Stomach (tissue), 9 donors: ENCODE measurements around the gene TMEM80. TPM values are rescaled to one million over a fixed set of nuclear protein-coding genes. Genes with fewer than 3 reads are reported as not detected.

Source experiments
- DNase-seq, 2 donors: peaks; one replicate each; pipeline versions ENCODE4 v3.0.0 to v3.0.0-alpha.2; 2013 to 2019
- H3K27ac ChIP-seq, 5 donors: fragments of 200-600 bp in 4 of 5; sonication (generic) in 4 of 5; one replicate each; pipeline ENCODE4 v1.5.1; 2013 to 2019; ENCODE audit warnings: mild to moderate bottlenecking in 1 of 5, moderate library complexity in 1 of 5
- H3K27me3 ChIP-seq, 3 donors: fragments of 200-600 bp; sonication (generic); one replicate each; pipeline ENCODE4 v1.5.1; 2017 to 2019; ENCODE audit warnings: mixed run types in 1 of 3
- H3K36me3 ChIP-seq, 4 donors: fragments of 200-600 bp; sonication (generic); 1 replicate in 3 of 4; 2 replicates in 1 of 4; pipeline ENCODE4 v1.5.1; 2016 to 2019
- H3K4me1 ChIP-seq, 4 donors: fragments of 200-600 bp; sonication (generic); one replicate each; pipeline ENCODE4 v1.5.1; 2016 to 2019
- H3K4me3 ChIP-seq, 4 donors: fragments of 200-600 bp; sonication (generic) in 3 of 4; one replicate each; pipeline ENCODE4 v1.5.1; 2016 to 2019; ENCODE audit warnings: mild to moderate bottlenecking in 1 of 4
- H3K9me3 ChIP-seq, 4 donors: fragments of 200-600 bp; sonication (generic); one replicate each; pipeline ENCODE4 v1.5.1; 2016 to 2019
- EP300 ChIP-seq: sonication (generic); formaldehyde crosslinking; IDR thresholded peaks from one replicate; pipeline ENCODE4 v1.6.1; 2017; ENCODE audit warnings: antibody characterized with exemption
- POLR2A ChIP-seq, 4 donors: fragments of 450-650 bp; IDR thresholded peaks; one replicate each; pipeline ENCODE4 v1.6.1; 2016; ENCODE audit warnings: antibody characterized with exemption in 4 of 4, control low read depth in 2 of 4, mild to moderate bottlenecking in 1 of 4, moderate library complexity in 1 of 4
- POLR2AphosphoS5 ChIP-seq, 3 donors: sonication (generic); formaldehyde crosslinking; IDR thresholded peaks; one replicate each; pipeline ENCODE4 v1.6.1; 2016; ENCODE audit warnings: antibody characterized with exemption in 3 of 3
- WGBS, 5 donors: extraction: QIAGEN DNeasy Blood & Tissue Kit in 3 of 5; methylation state at CpG; one replicate each; pipeline versions ENCODE4 v1.1.5 to v1.1.7; 2013 to 2018; 5-methylcytosine and 5-hydroxymethylcytosine counted together
- intact Hi-C: fragments of 100-400 bp; cut with DNase I; formaldehyde crosslinking; loops from one replicate; pipeline ENCODE4 v1.15.1; 2023; ENCODE audit warnings: low total_unique reads
- polyA plus RNA-seq, 3 donors: library from polyadenylated mRNA; stranded (reverse); fragments of 200-250 nt; gene quantifications; one replicate each; pipeline ENCODE4 v1.2.3, GENCODE V29; 2013
- total RNA-seq, 5 donors: library from RNA; depleted of rRNA; stranded (reverse); fragments of >200 nt; gene quantifications; one replicate each; pipeline versions ENCODE4 v1.1.0 to v1.2.3, GENCODE V29; 2014 to 2016
- TF ChIP-seq, protein P1 (sequence below), 7 experiments: fragments of 450-650 bp in 4 of 7; fragments of 200-600 bp in 3 of 7; sonication (generic) in 3 of 7; IDR thresholded peaks; one replicate each; pipeline ENCODE4 v1.5.1; 2016 to 2019; ENCODE audit warnings: antibody characterized with exemption in 7 of 7, control low read depth in 2 of 7, mild to moderate bottlenecking in 1 of 7
- donor health status: healthy with polysubstance abuse.
- donor health status: Bipolar disorder and iron deficiency.
- donor health status: healthy.

The TMEM80 gene
- total and polyA plus RNA-seq, 8 donors = 4.9 to 46.5 (median 19.8) TPM

DNA sequence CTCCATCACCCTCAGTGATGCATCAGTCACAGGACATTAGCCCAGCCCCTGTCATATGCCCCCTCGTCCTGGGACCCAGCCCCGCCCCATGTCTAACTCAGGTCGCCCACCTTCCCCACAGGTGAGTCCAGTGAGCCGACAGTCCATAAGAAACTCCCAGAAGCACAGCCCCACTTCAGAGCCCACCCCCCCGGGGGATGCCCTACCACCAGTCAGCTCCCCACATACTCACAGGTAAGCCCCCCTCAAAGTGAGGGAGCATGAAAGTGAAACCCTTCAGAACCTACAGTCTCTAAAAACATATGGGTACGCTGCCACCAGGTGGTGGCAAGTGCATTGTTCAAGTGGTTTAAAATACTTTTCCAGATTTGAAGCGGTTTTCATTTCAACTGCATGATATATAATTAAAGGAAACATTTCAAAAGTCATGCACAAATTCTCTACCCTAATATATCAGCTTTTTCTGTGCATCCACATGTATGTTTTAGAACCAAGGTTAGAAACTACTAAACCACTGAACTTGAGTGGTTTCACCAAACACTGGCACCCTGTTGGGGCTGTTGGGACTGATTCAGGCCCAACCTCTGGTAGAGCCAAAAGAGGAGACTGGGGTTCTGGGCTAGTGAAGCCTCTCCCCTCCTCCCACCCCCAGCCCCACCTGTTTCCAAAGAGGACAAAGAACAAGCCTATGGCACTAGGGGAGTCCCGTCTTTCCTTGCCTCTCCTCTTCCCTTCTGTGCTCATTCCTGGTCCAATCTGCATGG lies 27.7 kb downstream of the TMEM80 start:
- H3K27ac ChIP-seq = no peak overlapping the region
- no peak overlapping the region for H3K4me3 ChIP-seq
- peak in 1 of 2 donors; percentile 86 for DNase-seq
- TF ChIP-seq EP300 = no peak
- peak in 1 of 3 donors; percentile 31 for TF ChIP-seq POLR2AphosphoS5 (IDR thresholded peaks at IDR 0.05)
- TF ChIP-seq, protein P1, sequence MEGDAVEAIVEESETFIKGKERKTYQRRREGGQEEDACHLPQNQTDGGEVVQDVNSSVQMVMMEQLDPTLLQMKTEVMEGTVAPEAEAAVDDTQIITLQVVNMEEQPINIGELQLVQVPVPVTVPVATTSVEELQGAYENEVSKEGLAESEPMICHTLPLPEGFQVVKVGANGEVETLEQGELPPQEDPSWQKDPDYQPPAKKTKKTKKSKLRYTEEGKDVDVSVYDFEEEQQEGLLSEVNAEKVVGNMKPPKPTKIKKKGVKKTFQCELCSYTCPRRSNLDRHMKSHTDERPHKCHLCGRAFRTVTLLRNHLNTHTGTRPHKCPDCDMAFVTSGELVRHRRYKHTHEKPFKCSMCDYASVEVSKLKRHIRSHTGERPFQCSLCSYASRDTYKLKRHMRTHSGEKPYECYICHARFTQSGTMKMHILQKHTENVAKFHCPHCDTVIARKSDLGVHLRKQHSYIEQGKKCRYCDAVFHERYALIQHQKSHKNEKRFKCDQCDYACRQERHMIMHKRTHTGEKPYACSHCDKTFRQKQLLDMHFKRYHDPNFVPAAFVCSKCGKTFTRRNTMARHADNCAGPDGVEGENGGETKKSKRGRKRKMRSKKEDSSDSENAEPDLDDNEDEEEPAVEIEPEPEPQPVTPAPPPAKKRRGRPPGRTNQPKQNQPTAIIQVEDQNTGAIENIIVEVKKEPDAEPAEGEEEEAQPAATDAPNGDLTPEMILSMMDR (IDR thresholded peaks at IDR 0.05) = peak in 5 of 7 experiments; percentile 38 to 69 (median 57)
- intact Hi-C loops = loop anchor here (10.0 kb wide), 1 partner anchor 59 kb away; no protein-coding TSS in a partner anchor
- H3K36me3 ChIP-seq = peaks cover 3 to 34% (median 25%) of the 10 kb centered on the region in 4 donors
- peaks cover 0 to 89% (median 51%) of the 10 kb centered on the region in 3 donors for H3K27me3 ChIP-seq
- WGBS, 5 donors = 50 to 62% (median 55%) methylated on average over 5 to 8 of the region's 8 CpGs
- H3K4me1 ChIP-seq = peaks cover 48 to 81% (median 60%) of the 10 kb centered on the region in 4 donors
- no peaks in the 10 kb centered on the region for H3K9me3 ChIP-seq

DNA sequence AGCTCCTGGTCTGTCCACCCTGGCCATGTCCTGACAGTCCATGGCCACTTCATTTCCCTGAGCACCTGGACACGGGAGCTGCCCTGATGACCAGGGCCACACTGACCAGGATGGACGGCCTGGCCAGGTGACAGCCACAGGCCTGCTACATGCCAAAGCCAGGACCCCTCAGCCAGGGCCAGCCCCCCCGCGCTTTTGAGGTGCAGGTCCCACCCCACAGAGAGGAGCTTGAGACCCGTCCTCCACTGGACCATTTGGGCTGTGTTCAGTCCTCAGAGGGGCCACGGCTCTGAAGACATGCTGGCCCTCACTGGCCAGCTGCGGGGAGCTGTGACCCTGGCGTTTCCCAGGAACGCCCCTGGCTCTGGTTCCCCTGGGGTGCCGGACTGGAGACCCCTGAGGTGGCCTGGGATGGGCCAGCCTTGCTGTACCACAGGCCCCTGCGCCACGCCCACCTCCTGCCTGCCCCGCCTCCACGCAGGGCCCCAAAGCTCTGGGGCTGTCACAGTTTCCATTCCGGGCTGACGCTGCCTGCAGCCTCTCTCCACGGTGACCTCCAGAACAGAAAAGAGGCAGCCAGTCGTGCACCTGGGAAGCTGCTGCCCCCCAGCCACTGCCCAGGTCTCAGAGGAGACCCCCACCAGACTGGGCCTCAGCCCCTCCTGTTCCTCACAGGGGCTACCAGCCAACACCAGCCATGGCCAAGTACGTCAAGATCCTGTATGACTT lies 28.6 kb downstream of the TMEM80 start:
- no peak overlapping the region for H3K27ac ChIP-seq
- no peak for TF ChIP-seq EP300
- no peak for TF ChIP-seq POLR2AphosphoS5 (IDR thresholded peaks at IDR 0.05)
- TF ChIP-seq, protein P1 (IDR thresholded peaks at IDR 0.05) = no peak
- no peak for TF ChIP-seq POLR2A (IDR thresholded peaks at IDR 0.05)
- H3K4me1 ChIP-seq = peaks cover 50 to 90% (median 66%) of the 10 kb centered on the region in 4 donors
- peak in 1 of 2 donors; percentile 25 for DNase-seq
- H3K4me3 ChIP-seq = no peak overlapping the region
- H3K9me3 ChIP-seq = no peaks in the 10 kb centered on the region
- 80 to 85% (median 82%) methylated on average over 11 to 19 of the region's 19 CpGs for WGBS, 5 donors
- H3K36me3 ChIP-seq = peaks cover 3 to 34% (median 25%) of the 10 kb centered on the region in 4 donors
- intact Hi-C loops = loop anchor here (10.0 kb wide), 1 partner anchor 59 kb away; no protein-coding TSS in a partner anchor
- peaks cover 0 to 93% (median 51%) of the 10 kb centered on the region in 3 donors for H3K27me3 ChIP-seq

DNA sequence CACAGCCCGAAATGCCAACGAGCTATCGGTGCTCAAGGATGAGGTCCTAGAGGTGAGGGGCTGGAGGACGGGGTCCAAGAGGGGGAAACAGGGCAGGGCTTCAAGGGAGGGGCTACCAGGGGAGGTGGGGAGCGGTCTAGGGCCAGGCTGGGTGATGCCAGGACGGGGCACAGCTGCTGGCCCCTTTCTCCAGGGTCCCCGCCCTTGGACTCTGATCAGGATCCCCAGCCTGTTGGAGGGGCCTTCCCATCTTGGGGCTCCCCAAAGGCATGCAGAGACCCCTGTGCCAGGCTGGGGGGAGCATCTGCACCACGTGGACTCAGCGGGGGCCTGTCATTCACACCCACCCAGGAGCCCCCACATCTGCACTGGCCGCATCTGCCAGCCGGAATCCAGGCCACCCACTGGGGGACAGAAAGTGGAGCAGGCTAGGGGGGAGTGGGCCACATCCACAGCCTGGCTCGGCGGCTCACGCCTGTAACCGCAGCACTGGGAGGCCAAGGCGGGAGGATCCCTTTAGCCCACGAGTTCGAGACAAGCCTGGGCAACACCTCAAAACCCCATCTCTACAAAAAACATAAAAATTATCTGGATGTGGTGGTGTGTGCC lies 29.3 kb downstream of the TMEM80 start:
- peak overlapping the region in 1 of 4 donors; percentile 41 for H3K4me3 ChIP-seq
- H3K4me1 ChIP-seq = peaks cover 50 to 90% (median 66%) of the 10 kb centered on the region in 4 donors
- DNase-seq = peak in 1 of 2 donors; percentile 13
- peaks cover 0 to 93% (median 48%) of the 10 kb centered on the region in 3 donors for H3K27me3 ChIP-seq
- intact Hi-C loops = loop anchor here (10.0 kb wide), 1 partner anchor 60 kb away; no protein-coding TSS in a partner anchor
- WGBS, 5 donors = 75 to 86% (median 82%) methylated on average over 11 to 18 of the region's 18 CpGs
- TF ChIP-seq, protein P1 (IDR thresholded peaks at IDR 0.05) = no peak
- TF ChIP-seq POLR2A (IDR thresholded peaks at IDR 0.05) (no peak), EP300 (no peak), POLR2AphosphoS5 (IDR thresholded peaks at IDR 0.05) (no peak)
- H3K36me3 ChIP-seq = peaks cover 3 to 34% (median 25%) of the 10 kb centered on the region in 4 donors
- no peaks in the 10 kb centered on the region for H3K9me3 ChIP-seq
- H3K27ac ChIP-seq = no peak overlapping the region
